ENCODE results near the gene SLC7A6.

SLC7A6 gene

GRCh38 chr16:68257251-68257905 is 6.9 kb upstream of the SLC7A6 start:
- DNase-seq (ENCODE audit: low read depth in 2 of 2): no peak

GRCh38 chr16:68257906-68258800 is 6.2 kb upstream of the SLC7A6 start:
- DNase-seq (ENCODE audit: low read depth in 2 of 2): no peak

DNA sequence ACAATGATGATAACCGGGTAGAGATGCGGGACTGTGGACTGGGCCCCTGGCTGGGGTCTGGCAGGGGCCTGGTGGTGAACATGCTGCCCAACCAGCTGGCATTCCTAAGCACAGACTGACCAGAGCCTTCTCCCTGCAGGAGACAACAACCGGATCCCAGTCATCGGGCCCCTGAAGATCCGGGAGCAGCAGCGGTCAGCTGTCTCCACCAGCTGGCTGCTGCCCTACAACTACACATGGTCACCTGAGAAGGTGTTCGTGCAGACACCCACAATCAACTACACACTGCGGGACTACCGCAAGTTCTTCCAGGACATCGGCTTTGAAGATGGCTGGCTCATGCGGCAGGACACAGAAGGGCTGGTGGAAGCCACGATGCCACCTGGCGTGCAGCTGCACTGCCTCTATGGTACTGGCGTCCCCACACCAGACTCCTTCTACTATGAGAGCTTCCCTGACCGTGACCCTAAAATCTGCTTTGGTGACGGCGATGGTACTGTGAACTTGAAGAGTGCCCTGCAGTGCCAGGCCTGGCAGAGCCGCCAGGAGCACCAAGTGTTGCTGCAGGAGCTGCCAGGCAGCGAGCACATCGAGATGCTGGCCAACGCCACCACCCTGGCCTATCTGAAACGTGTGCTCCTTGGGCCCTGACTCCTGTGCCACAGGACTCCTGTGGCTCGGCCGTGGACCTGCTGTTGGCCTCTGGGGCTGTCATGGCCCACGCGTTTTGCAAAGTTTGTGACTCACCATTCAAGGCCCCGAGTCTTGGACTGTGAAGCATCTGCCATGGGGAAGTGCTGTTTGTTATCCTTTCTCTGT is 5.1 kb upstream of the SLC7A6 start:
- no peak for DNase-seq (ENCODE audit: low read depth in 2 of 2)

DNA sequence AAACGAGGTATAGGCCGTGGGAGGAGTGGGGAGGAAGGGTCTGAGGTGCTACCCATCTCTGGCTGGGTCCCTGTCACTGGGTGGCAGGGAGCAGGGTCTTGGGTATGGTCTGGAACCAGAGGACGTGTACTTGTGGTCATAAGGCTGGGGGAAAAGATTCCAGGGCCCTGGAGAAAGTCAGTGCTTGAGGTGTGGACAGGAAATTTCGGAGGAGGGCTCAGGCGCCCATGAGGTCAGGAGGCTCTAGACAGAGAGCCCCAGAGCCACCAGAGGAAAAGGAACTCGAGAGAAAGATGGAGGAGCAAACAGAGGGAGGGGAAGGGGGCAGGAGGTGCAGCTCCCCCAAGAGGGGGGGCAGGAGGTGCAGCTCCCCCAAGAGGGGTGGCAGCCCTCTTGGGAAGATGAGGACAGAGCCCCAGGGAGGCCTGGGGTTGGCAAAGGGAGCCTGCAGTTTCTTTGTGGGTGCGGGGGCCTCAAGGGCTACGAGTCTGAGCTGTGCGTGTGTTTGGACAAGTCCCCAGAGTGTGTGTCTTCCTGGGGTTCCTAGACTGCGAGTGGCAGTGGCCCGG is 683 bp upstream of the SLC7A6 start:
- DNase-seq (ENCODE audit: low read depth in 2 of 2): no peak

DNA sequence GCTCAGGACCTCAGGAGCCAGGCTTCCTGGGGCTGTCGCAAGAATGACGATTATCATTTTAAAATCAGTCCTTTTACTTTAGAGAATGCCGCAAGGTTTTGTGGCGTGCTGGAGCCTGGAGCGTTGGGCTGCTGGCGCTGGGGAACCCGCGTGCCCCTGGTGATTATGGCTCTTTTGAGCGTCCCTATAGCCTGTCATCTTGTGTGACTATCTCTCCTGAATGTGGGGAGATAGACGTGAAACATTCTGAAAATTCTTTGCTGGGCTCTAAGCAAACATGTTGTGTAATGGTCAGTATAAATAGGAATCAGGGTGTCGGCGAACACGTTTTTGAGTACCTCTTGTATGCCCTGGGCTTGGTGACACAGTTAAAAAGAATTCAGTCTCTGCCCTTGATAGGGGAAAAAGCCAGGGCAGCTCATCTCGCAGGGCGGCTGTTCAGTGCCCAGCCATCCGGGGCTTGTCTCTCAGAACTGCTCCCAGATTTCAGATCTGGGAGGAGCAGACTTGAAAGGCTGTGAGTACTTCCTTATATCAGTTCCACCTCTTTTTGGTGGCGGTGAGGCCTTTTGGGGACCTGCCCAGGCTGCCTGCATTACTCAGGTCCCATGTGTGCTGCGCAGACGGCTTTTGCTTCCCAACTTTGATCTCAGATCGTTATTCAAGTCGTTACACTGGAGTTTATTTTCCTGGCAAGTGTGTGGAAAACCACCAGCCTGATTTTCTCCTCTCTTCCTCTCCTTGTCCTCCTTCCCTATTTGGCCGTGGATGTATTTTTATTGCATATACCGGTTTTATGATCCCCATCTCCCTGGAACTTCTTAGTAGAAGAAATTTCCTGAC is 973 bp downstream of the SLC7A6 start:
- no peak for DNase-seq (ENCODE audit: low read depth in 2 of 2)

DNA sequence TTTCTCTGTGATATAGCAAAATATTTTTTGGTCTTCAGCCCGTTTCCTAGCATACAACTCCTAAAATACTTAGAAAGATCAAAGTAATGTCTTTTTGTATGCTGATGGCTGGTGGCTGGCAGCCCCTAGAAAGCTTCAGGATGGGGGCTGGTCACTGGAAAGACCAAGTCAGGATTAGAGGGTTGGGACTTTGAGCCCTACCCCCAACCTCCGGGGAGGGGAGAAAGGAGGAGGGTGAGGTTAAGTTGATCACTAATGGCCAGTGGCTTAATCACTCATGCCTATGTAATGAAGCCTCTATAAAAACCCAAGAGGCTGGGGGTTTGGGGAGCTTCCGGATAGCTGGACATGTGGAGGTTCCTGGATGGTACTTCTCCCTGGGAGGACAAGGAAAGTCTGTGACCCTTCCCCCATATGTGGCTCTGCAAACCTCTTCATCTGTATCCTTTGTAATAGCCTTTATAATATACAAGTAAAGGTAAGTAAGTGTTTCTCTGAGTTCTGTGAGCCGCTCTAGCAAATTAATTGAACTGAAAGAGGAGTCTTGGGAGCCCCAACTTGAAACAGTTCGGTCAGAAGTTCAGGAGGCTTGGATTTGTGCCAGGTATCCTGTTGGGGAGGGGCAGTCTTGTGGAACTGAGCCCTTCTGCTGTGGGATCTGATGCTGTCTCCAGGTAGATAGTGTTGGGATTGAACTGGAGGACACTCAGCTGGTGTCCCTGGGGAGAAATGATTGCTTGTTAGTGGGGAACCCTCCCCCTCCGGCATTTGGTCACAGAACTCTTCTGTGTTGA is 3.5 kb downstream of the SLC7A6 start:
- no peak for DNase-seq (ENCODE audit: low read depth in 2 of 2)

GRCh38 chr16:68269793-68270192 is 5.5 kb downstream of the SLC7A6 start:
- no peak for DNase-seq (ENCODE audit: low read depth in 2 of 2)

DNA sequence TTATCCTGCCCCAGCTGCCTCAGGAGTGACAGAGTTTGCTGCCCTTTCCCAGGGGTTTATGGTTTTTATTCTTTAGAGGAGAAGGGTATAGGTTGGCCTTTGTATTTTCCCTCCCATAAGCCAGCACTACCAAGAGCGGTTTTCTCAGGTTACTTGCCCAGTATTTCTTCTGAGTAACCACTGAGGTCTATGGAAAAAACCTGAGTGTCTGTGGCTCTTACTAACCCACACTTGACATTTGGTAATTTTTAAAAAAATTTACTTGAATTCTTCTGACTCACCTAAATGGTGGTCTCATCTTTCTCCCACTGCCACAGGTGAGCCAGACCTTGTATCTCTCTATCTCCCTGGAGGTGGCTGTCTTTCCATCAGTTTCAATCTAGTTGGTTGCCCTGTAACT is 6.0 kb downstream of the SLC7A6 start:
- no peak for DNase-seq (ENCODE audit: low read depth in 2 of 2)

- DNase-seq (ENCODE audit: low read depth in 2 of 2): peak in 1 of 2 donors; percentile 29
Observed at GRCh38 chr16:68272507-68273209, 8.3 kb downstream of the SLC7A6 start.

GRCh38 chr16:68273459-68273858 is 9.1 kb downstream of the SLC7A6 start:
- DNase-seq (ENCODE audit: low read depth in 2 of 2): no peak

- no peak for DNase-seq (ENCODE audit: low read depth in 2 of 2)
Observed at GRCh38 chr16:68273896-68274295, 9.6 kb downstream of the SLC7A6 start.

- DNase-seq (ENCODE audit: low read depth in 2 of 2): no peak
Observed at GRCh38 chr16:68274441-68274840, 10.1 kb downstream of the SLC7A6 start.

DNA sequence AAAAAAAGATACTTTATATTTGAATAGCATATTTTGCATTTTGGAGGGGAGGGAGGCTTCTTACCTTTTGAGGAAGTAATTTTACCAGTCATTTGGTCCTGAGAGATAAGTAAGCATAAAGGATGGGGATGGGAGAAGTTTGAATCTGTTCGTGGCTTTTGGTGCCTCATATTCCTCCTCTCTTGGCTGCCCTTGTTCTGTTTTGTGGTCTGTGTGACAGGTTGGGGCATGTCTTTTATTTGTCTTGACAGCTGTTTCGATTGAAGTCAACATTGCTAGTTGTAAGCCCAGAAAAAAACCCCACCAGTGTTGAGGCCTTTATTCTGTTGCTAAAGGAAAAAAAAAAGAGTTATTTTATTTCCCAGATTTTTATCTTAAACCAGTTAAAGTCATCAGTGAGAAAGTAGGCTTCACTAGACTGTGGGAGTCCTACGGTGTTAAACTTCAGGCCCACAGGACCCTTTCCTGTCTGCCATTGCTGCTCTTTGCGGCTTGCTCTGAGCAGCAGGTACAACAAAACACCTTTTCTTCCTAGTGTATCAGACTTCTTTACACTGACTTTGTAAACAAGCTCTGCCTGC is 11.4 kb downstream of the SLC7A6 start:
- no peak for DNase-seq (ENCODE audit: low read depth in 2 of 2)

- no peak for DNase-seq (ENCODE audit: low read depth in 2 of 2)
Observed at GRCh38 chr16:68276223-68276622, 11.9 kb downstream of the SLC7A6 start.

- no peak for DNase-seq (ENCODE audit: low read depth in 2 of 2)
Observed at GRCh38 chr16:68279726-68280558, 15.6 kb downstream of the SLC7A6 start.

- no peak for DNase-seq (ENCODE audit: low read depth in 2 of 2)
Observed at GRCh38 chr16:68281368-68282063, 17.2 kb downstream of the SLC7A6 start.

DNA sequence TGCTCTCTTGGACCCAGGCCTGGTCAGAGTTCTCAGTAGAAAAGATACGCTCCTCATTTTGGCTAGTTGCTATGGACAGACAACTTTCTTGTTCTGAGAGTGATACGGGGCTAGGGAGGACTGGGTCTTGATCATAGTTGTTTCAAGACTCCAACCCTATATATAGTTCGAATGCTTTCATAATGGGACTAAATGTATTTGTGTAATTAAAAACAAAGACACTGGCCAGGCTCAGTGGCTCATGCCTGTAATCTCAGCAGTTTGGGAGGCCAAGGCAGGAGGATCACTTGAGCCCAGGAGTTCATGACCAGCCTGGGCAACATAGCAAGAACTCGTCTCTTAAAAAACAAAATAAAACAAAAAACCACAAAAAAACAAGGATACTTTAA is 17.7 kb downstream of the SLC7A6 start:
- DNase-seq (ENCODE audit: low read depth in 2 of 2): no peak

GRCh38 chr16:68283346-68283745 is 19.0 kb downstream of the SLC7A6 start:
- no peak for DNase-seq (ENCODE audit: low read depth in 2 of 2)
